Uterus (tissue), 4 donors: ENCODE measurements around the gene LEPR. TPM values are rescaled to one million over a fixed set of nuclear protein-coding genes. Genes with fewer than 3 reads are reported as not detected.

Source experiments
- DNase-seq, 2 donors: peaks; one replicate each; pipeline ENCODE4 v3.0.0-alpha.2; 2019 to 2020
- H3K27ac ChIP-seq, 2 donors: fragments of 200-600 bp; sonication (generic); 1 replicate in 1 of 2; 2 replicates in 1 of 2; pipeline ENCODE4 v1.5.1; 2016 to 2018
- H3K27me3 ChIP-seq, 2 donors: fragments of 200-600 bp; sonication (generic); one replicate each; pipeline ENCODE4 v1.5.1; 2018 to 2019; ENCODE audit warnings: control low read depth in 1 of 2
- H3K36me3 ChIP-seq, 2 donors: fragments of 200-600 bp; sonication (generic); one replicate each; pipeline ENCODE4 v1.5.1; 2019; ENCODE audit warnings: control low read depth in 1 of 2
- H3K4me1 ChIP-seq, 2 donors: fragments of 200-600 bp; sonication (generic); one replicate each; pipeline ENCODE4 v1.5.1; 2018 to 2019; ENCODE audit warnings: control low read depth in 1 of 2
- H3K4me3 ChIP-seq, 2 donors: fragments of 200-600 bp; sonication (generic); 1 replicate in 1 of 2; 2 replicates in 1 of 2; pipeline ENCODE4 v1.5.1; 2018 to 2019; ENCODE audit warnings: mild to moderate bottlenecking in 1 of 2
- H3K9me3 ChIP-seq, 2 donors: fragments of 200-600 bp; sonication (generic); one replicate each; pipeline ENCODE4 v1.5.1; 2019; ENCODE audit warnings: control low read depth in 1 of 2
- POLR2A ChIP-seq, 2 donors: fragments of 450-650 bp; IDR thresholded peaks; one replicate each; pipeline ENCODE4 v1.6.1; 2016; ENCODE audit warnings: antibody characterized with exemption in 2 of 2, mild to moderate bottlenecking in 1 of 2, moderate library complexity in 1 of 2
- intact Hi-C: fragments of 100-400 bp; cut with DNase I; formaldehyde crosslinking; loops from one replicate; pipeline ENCODE4 v1.15.1; 2023; ENCODE audit warnings: low total_unique reads
- total RNA-seq, 4 donors: library from RNA; depleted of rRNA in 3 of 4; stranded (reverse); fragments of >200 nt in 3 of 4; gene quantifications; one replicate each; pipeline versions ENCODE4 v1.1.0 to v1.2.4, GENCODE V29; 2014 to 2023
- TF ChIP-seq, protein P1 (sequence below), 4 experiments: fragments of 200-600 bp in 2 of 4; fragments of 450-650 bp in 2 of 4; sonication (generic) in 2 of 4; IDR thresholded peaks; one replicate each; pipeline ENCODE4 v1.5.1; 2016 to 2019; ENCODE audit warnings: antibody characterized with exemption in 4 of 4, mild to moderate bottlenecking in 2 of 4, moderate library complexity in 1 of 4
- donor health status: DM: yes; HTN: yes; CAD: no.

Gene LEPR
- total RNA-seq, 4 donors from 2014 or later, result 55.0 to 87.0 (median 57.9) TPM

DNA sequence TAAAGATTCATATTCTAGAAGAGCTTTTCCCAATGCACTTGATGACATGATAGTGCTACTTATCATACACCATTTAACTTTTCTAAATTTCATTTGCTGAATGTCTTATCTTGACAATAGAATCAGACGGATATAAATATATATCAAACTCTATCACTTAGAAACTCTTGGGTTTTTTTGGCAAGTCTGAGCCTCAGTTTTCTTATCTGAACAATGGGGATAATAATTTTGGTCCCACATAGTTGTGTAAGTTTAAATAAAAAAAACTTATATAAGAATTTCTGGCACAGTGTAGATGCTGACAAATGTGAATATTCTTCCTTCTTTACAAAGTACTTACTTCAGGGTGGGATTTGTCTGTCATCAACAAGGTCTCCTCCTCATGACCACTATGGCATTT, 21.5 kb upstream of the LEPR start:
- intact Hi-C loops, result no loop called here
- TF ChIP-seq, protein P1, sequence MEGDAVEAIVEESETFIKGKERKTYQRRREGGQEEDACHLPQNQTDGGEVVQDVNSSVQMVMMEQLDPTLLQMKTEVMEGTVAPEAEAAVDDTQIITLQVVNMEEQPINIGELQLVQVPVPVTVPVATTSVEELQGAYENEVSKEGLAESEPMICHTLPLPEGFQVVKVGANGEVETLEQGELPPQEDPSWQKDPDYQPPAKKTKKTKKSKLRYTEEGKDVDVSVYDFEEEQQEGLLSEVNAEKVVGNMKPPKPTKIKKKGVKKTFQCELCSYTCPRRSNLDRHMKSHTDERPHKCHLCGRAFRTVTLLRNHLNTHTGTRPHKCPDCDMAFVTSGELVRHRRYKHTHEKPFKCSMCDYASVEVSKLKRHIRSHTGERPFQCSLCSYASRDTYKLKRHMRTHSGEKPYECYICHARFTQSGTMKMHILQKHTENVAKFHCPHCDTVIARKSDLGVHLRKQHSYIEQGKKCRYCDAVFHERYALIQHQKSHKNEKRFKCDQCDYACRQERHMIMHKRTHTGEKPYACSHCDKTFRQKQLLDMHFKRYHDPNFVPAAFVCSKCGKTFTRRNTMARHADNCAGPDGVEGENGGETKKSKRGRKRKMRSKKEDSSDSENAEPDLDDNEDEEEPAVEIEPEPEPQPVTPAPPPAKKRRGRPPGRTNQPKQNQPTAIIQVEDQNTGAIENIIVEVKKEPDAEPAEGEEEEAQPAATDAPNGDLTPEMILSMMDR (IDR thresholded peaks at IDR 0.05), result no peak
- no peak for TF ChIP-seq POLR2A (IDR thresholded peaks at IDR 0.05)
- DNase-seq, result no peak
- H3K4me3 ChIP-seq, result no peak overlapping the region
- no peaks in the 10 kb centered on the region for H3K9me3 ChIP-seq
- H3K27me3 ChIP-seq, result no peaks in the 10 kb centered on the region
- H3K4me1 ChIP-seq, result no peaks in the 10 kb centered on the region
- H3K27ac ChIP-seq, result no peak overlapping the region
- H3K36me3 ChIP-seq, result no peaks in the 10 kb centered on the region

DNA sequence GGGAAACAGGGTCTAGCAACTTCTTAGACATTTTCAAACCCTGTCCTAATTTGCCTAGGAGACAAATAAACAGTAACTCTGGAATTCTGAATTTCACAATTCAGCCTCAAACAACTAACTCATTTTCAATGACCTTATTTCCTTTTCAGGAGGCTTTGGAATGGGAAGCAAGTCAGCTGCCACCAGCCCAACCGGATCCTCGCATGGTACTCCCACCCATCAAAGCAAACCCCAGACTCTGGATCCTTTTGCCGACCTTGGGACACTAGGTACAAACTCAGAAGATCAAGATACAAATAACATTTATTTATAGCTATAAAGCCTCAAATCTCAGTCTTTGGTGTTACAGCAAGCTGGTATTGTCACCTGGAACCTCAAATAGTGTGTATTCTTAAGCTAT, 18.9 kb upstream of the LEPR start:
- Histone ChIP-seq H3K27me3 (no peaks in the 10 kb centered on the region), H3K9me3 (no peaks in the 10 kb centered on the region), H3K27ac (no peak overlapping the region), H3K4me3 (no peak overlapping the region), H3K36me3 (no peaks in the 10 kb centered on the region), H3K4me1 (no peaks in the 10 kb centered on the region)
- TF ChIP-seq, protein P1 (IDR thresholded peaks at IDR 0.05), result no peak
- TF ChIP-seq POLR2A (IDR thresholded peaks at IDR 0.05), result no peak
- DNase-seq, result no peak
- intact Hi-C loops, result no loop called here

DNA sequence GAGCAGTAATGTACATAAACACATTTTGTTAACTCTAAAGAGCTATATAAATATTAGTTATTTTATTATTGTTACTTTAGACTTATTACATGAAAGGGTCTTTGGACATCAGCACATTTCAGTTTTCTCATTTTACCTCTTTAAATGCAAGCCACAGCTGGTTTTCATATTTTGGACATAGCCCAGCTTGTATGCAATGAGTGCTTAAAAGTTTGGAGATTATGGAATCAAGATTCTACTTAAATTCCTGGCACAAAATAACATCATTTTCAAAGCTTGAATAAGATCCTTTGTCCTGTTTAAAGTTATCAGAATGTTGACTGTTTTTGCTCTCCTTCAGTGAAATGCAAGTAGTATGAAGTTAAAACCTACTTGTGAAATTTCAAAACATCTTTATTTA, 15.5 kb upstream of the LEPR start:
- TF ChIP-seq POLR2A (IDR thresholded peaks at IDR 0.05), result no peak
- TF ChIP-seq, protein P1 (IDR thresholded peaks at IDR 0.05), result no peak
- H3K9me3 ChIP-seq, result no peaks in the 10 kb centered on the region
- no peaks in the 10 kb centered on the region for H3K27me3 ChIP-seq
- no peaks in the 10 kb centered on the region for H3K36me3 ChIP-seq
- no peaks in the 10 kb centered on the region for H3K4me1 ChIP-seq
- intact Hi-C loops, result no loop called here
- DNase-seq, result no peak
- no peak overlapping the region for H3K4me3 ChIP-seq
- no peak overlapping the region for H3K27ac ChIP-seq

DNA sequence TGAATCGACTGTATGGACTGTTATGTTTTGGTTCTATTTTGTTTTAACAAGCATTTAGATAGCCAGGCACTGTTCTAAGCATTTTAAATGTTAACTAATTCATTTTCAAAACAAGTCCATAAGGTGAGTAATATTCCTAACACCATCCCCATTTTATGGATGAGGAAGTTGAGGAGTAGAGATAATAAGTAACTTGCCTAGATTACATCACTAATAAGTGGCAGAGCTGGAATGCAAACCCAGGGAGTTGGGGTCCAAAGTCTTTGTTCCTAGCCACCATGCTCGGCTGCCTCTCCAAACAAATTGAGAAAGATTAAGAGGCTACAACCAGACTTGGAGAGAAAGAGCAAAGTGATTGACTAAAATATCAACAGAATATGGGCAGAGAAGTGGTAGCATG, 12.6 kb upstream of the LEPR start:
- H3K27me3 ChIP-seq, result no peaks in the 10 kb centered on the region
- TF ChIP-seq, protein P1 (IDR thresholded peaks at IDR 0.05), result no peak
- TF ChIP-seq POLR2A (IDR thresholded peaks at IDR 0.05), result no peak

DNA sequence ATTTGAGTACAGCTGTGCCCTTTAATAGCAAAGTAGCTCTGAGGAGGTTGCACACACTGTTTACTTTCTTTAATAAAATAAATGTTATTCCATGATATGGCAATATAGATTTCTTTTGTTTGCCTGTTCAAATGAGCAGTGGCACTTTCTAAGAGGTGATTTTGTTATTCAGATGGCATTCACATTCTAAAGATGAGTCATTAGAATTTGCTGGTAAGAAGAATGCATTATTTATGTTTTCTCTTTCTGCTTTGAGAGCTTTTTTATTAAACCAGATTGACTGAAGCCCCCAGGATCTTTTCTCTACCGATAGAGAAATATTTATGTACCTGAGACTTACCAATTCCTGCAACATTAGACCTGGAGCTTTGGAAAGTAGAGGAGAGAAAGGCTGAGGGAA, 11.2 kb upstream of the LEPR start:
- Histone ChIP-seq H3K27ac (no peak overlapping the region), H3K9me3 (no peaks in the 10 kb centered on the region)
- intact Hi-C loops, result no loop called here

More for the DNA sequence above, 12.6 kb upstream of the LEPR start:
- intact Hi-C loops, result no loop called here
- H3K4me1 ChIP-seq, result no peaks in the 10 kb centered on the region
- no peak for DNase-seq
- no peaks in the 10 kb centered on the region for H3K9me3 ChIP-seq
- no peaks in the 10 kb centered on the region for H3K36me3 ChIP-seq
- H3K4me3 ChIP-seq, result no peak overlapping the region
- no peak overlapping the region for H3K27ac ChIP-seq

More for the DNA sequence above, 11.2 kb upstream of the LEPR start:
- no peaks in the 10 kb centered on the region for H3K27me3 ChIP-seq
- no peaks in the 10 kb centered on the region for H3K36me3 ChIP-seq
- TF ChIP-seq, protein P1 (IDR thresholded peaks at IDR 0.05), result no peak
- no peak for TF ChIP-seq POLR2A (IDR thresholded peaks at IDR 0.05)
- no peak overlapping the region for H3K4me3 ChIP-seq
- no peaks in the 10 kb centered on the region for H3K4me1 ChIP-seq
- no peak for DNase-seq
